ENCODE data around the gene CBR4. TPM values are rescaled to one million over a fixed set of nuclear protein-coding genes. Genes with fewer than 3 reads are reported as not detected.

The CBR4 gene
- total and polyA plus RNA-seq, 7 donors, result 8.4 to 23.9 (median 16.4) TPM

DNA sequence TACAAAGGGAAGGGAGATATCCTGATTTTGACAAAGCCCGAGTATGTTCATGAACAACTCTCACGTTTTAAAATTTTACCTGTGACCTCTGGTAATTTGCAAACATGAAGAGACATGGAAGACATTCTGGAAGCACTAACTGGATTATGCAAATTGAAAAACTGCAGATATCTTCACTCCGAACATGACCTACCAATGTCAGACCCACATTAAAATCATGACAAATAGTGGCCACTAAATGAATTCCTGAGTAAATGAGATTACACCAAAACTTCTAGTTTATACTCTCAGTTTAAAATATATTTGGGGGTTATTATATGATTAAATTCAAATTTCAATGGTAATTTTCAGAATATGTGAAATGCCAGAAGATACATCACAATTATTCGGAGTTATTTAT, 19.9 kb upstream of the CBR4 start:
- no peak for TF ChIP-seq POLR2A (IDR thresholded peaks at IDR 0.05)
- no peak for TF ChIP-seq EP300 (IDR thresholded peaks at IDR 0.05)
- no peak for TF ChIP-seq POLR2AphosphoS5 (IDR thresholded peaks at IDR 0.05)
- TF ChIP-seq, protein P1, sequence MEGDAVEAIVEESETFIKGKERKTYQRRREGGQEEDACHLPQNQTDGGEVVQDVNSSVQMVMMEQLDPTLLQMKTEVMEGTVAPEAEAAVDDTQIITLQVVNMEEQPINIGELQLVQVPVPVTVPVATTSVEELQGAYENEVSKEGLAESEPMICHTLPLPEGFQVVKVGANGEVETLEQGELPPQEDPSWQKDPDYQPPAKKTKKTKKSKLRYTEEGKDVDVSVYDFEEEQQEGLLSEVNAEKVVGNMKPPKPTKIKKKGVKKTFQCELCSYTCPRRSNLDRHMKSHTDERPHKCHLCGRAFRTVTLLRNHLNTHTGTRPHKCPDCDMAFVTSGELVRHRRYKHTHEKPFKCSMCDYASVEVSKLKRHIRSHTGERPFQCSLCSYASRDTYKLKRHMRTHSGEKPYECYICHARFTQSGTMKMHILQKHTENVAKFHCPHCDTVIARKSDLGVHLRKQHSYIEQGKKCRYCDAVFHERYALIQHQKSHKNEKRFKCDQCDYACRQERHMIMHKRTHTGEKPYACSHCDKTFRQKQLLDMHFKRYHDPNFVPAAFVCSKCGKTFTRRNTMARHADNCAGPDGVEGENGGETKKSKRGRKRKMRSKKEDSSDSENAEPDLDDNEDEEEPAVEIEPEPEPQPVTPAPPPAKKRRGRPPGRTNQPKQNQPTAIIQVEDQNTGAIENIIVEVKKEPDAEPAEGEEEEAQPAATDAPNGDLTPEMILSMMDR (IDR thresholded peaks at IDR 0.05), result no peak
- DNase-seq, result no peak
- Histone ChIP-seq H3K27ac (no peak overlapping the region), H3K4me3 (no peak overlapping the region), H3K36me3 (no peaks in the 10 kb centered on the region), H3K4me1 (no peaks in the 10 kb centered on the region), H3K9me3 (no peaks in the 10 kb centered on the region), H3K27me3 (no peaks in the 10 kb centered on the region)
- intact Hi-C loops (cut with DNase I), result loop anchor here (10.0 kb wide), 1 partner anchor 535 kb away; no protein-coding TSS in a partner anchor
- whole genome bisulfite sequencing, 2 donors, result 83 to 89% methylated on average over 4 of the region's 4 CpGs

DNA sequence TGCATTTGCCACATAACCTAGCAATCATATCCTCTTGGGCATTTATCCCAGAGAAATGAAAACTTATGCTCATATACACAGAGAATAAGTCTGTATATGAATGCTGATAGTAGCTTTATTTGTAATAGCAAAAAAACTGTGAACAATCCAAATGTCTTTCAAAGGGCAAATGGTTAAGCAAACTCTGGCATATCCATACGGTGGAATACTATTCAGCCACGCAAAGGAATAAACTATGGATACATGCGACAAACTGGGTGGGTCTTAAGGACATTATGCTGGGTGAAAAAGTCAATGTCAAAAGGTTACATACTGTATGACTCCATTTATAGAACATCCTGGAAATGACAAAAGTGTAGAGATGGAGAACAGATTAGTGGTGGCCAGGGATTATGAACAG, 17.6 kb upstream of the CBR4 start:
- WGBS, 2 donors, result 96 to 98% methylated on average over 3 of the region's 3 CpGs

GRCh38 chr4:169025184-169025583, 15.1 kb upstream of the CBR4 start:
- 88 to 96% methylated on average over 1 of the region's 1 CpG for WGBS, 2 donors
- no peaks in the 10 kb centered on the region for H3K9me3 ChIP-seq
- no peak for DNase-seq
- H3K27ac ChIP-seq, result no peak overlapping the region
- H3K4me1 ChIP-seq, result no peaks in the 10 kb centered on the region
- H3K36me3 ChIP-seq, result no peaks in the 10 kb centered on the region
- TF ChIP-seq POLR2A (IDR thresholded peaks at IDR 0.05), result no peak
- TF ChIP-seq, protein P1 (IDR thresholded peaks at IDR 0.05), result no peak
- TF ChIP-seq POLR2AphosphoS5 (IDR thresholded peaks at IDR 0.05), result no peak
- no peak for TF ChIP-seq EP300 (IDR thresholded peaks at IDR 0.05)
- no peak overlapping the region for H3K4me3 ChIP-seq
- H3K27me3 ChIP-seq, result no peaks in the 10 kb centered on the region
- intact Hi-C loops (cut with DNase I), result loop anchor here (10.0 kb wide), 1 partner anchor 540 kb away; no protein-coding TSS in a partner anchor

More for the DNA sequence above, 17.6 kb upstream of the CBR4 start:
- H3K27me3 ChIP-seq, result no peaks in the 10 kb centered on the region
- intact Hi-C loops (cut with DNase I), result loop anchor here (10.0 kb wide), 1 partner anchor 537 kb away; no protein-coding TSS in a partner anchor
- no peak overlapping the region for H3K4me3 ChIP-seq
- TF ChIP-seq EP300 (IDR thresholded peaks at IDR 0.05) (no peak), POLR2AphosphoS5 (IDR thresholded peaks at IDR 0.05) (no peak), POLR2A (IDR thresholded peaks at IDR 0.05) (no peak)
- TF ChIP-seq, protein P1 (IDR thresholded peaks at IDR 0.05), result no peak
- no peak overlapping the region for H3K27ac ChIP-seq
- H3K36me3 ChIP-seq, result no peaks in the 10 kb centered on the region
- no peak for DNase-seq
- H3K9me3 ChIP-seq, result no peaks in the 10 kb centered on the region
- H3K4me1 ChIP-seq, result no peaks in the 10 kb centered on the region

DNA sequence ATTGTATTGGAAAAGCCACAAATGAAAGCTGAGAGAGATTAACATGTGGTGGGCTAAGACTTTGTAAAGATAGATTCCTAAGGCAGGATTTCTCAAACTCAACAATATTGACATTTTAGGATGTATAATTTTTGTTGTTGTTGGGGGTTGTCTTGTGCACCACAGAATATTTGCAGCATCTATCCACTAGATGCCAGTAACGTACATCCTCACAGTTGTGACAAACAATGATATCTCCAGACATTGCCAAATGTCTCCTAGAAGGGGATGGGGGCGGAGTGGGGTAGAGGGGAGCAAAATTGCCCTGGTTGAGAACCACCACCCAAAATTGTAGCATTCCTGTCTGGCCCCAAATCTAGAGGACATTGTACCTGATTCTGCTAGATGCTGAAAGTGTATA, 14.7 kb upstream of the CBR4 start:
- Histone ChIP-seq H3K4me3 (no peak overlapping the region), H3K4me1 (no peaks in the 10 kb centered on the region), H3K9me3 (no peaks in the 10 kb centered on the region), H3K27me3 (no peaks in the 10 kb centered on the region), H3K27ac (no peak overlapping the region), H3K36me3 (no peaks in the 10 kb centered on the region)
- intact Hi-C loops (cut with DNase I), result loop anchor here (10.0 kb wide), 1 partner anchor 540 kb away; no protein-coding TSS in a partner anchor
- no peak for TF ChIP-seq POLR2A (IDR thresholded peaks at IDR 0.05)
- TF ChIP-seq EP300 (IDR thresholded peaks at IDR 0.05), result no peak
- TF ChIP-seq POLR2AphosphoS5 (IDR thresholded peaks at IDR 0.05), result no peak
- TF ChIP-seq, protein P1 (IDR thresholded peaks at IDR 0.05), result peak; percentile 24 to 44 (median 34)
- 6 to 32% methylated on average over 2 of the region's 2 CpGs for WGBS, 2 donors
- no peak for DNase-seq

DNA sequence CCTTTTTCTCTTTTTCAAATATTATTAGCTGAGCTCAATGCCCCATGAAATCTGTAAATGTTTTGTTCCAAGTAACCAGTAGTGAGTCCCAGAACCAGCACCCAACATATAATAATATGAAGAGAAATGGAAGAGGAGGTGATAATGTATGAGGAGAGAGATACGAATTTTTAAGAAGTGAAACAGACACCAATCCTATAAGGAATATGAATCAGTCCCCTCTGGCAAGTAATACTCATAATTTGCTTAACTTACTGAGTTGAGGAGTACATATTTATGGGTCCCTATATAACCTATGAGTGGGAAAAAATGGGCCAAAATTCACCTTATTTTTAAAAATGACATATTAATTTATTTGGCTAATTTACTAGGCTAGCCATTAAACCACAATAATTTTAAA, 8.4 kb upstream of the CBR4 start:
- TF ChIP-seq POLR2A (IDR thresholded peaks at IDR 0.05) (no peak), EP300 (IDR thresholded peaks at IDR 0.05) (no peak), POLR2AphosphoS5 (IDR thresholded peaks at IDR 0.05) (no peak)
- H3K4me3 ChIP-seq, result no peak overlapping the region
- no peaks in the 10 kb centered on the region for H3K27me3 ChIP-seq
- WGBS, 2 donors, result 81 to 91% methylated on average over 1 of the region's 1 CpG
- H3K9me3 ChIP-seq, result no peaks in the 10 kb centered on the region
- H3K36me3 ChIP-seq, result no peaks in the 10 kb centered on the region
- H3K27ac ChIP-seq, result no peak overlapping the region
- intact Hi-C loops (cut with DNase I), result loop anchor here (10.0 kb wide), 1 partner anchor 94 kb away; no protein-coding TSS in a partner anchor
- DNase-seq, result no peak
- H3K4me1 ChIP-seq, result peaks cover 0 to 7% (median 2%) of the 10 kb centered on the region in 4 donors

Measured in sigmoid colon (tissue), 7 donors.